Omental fat pad (tissue), 4 donors: Measurements from ENCODE around the gene MEF2B. TPM values are rescaled to one million over a fixed set of nuclear protein-coding genes. Genes with fewer than 3 reads are reported as not detected.

Experiments used
- ATAC-seq: fragments of 150-250 bp; one replicate; pipeline ENCODE4 v1.9.1; 2016; ENCODE audit warnings: mild to moderate bottlenecking, moderate library complexity; ENCODE audit not compliant: low FRiP score
- DNase-seq: peaks from one replicate; pipeline ENCODE4 v3.0.0-alpha.2; 2019; ENCODE audit warnings: low spot score
- CTCF ChIP-seq, 3 donors: fragments of 450-650 bp; IDR thresholded peaks; one replicate each; pipeline ENCODE4 v1.5.1; 2016 to 2017; ENCODE audit warnings: antibody characterized with exemption in 3 of 3, mild to moderate bottlenecking in 3 of 3, moderate library complexity in 2 of 3
- total RNA-seq, 4 donors: library from RNA; depleted of rRNA; stranded (reverse); fragments of >200 nt; gene quantifications; one replicate each; pipeline ENCODE4 v1.1.0, GENCODE V29; 2016

The MEF2B gene
- total RNA-seq, 4 donors from 2014 or later = 0.28 TPM; not detected in 3

- TF ChIP-seq CTCF (IDR thresholded peaks at IDR 0.05) = no peak
- ATAC-seq = no peak
- DNase-seq = no peak
Observed at GRCh38 chr19:19123386-19123785, 46.7 kb downstream of the MEF2B start.

DNA sequence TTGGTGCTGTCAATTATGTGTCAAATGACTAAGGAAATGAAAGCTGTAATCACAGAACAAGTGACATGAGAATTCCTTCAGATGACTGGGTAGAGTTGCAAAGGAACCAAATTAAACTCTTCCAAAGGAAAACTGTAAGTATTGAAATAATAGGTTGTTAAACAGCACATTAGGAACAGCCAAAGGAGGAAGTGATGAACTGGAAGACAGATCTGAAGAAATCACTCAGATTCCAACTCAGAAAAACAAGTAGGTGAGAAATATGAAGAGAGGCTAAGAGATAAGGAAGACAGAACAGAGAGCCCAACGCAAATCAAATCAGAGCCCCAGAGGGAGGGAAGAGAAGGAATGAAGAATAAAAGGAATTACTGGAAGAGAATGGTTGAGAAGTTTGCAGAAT is 47.2 kb downstream of the MEF2B start:
- ATAC-seq (no peak), DNase-seq (no peak)
- no peak for TF ChIP-seq CTCF (IDR thresholded peaks at IDR 0.05)

DNA sequence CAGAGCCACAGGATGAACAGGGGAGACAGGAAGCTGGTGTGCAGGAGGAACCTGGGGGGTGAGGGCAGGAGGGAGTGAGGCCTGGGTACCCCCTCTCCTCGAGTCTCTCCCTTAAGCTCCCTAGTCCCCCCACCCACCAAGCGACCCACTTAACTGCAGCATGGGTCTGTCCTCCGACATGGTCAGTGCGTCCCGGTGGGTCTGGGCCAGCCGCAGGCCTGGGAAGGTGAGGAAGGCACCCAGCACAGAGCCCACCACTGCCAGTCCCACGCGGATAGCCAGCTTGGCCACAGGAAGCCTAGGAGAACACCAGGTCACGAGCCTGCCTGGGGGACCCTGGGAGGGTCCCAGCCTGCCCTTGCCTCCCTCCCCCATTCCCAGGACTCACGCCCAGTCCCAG is 48.7 kb downstream of the MEF2B start:
- ATAC-seq (peak; percentile 5), DNase-seq (no peak)
- no peak for TF ChIP-seq CTCF (IDR thresholded peaks at IDR 0.05)

- DNase-seq = no peak
- ATAC-seq = peak; percentile 84
- no peak for TF ChIP-seq CTCF (IDR thresholded peaks at IDR 0.05)
Observed at GRCh38 chr19:19120308-19121231, 49.5 kb downstream of the MEF2B start.

GRCh38 chr19:19119325-19120237 is 50.5 kb downstream of the MEF2B start:
- ATAC-seq = no peak
- DNase-seq = no peak
- no peak for TF ChIP-seq CTCF (IDR thresholded peaks at IDR 0.05)

- no peak for TF ChIP-seq CTCF (IDR thresholded peaks at IDR 0.05)
- ATAC-seq (no peak), DNase-seq (no peak)
Observed at GRCh38 chr19:19115954-19116353, 54.1 kb downstream of the MEF2B start.
